ENCODE data around the gene INTS7.

- TF ChIP-seq, protein P1, sequence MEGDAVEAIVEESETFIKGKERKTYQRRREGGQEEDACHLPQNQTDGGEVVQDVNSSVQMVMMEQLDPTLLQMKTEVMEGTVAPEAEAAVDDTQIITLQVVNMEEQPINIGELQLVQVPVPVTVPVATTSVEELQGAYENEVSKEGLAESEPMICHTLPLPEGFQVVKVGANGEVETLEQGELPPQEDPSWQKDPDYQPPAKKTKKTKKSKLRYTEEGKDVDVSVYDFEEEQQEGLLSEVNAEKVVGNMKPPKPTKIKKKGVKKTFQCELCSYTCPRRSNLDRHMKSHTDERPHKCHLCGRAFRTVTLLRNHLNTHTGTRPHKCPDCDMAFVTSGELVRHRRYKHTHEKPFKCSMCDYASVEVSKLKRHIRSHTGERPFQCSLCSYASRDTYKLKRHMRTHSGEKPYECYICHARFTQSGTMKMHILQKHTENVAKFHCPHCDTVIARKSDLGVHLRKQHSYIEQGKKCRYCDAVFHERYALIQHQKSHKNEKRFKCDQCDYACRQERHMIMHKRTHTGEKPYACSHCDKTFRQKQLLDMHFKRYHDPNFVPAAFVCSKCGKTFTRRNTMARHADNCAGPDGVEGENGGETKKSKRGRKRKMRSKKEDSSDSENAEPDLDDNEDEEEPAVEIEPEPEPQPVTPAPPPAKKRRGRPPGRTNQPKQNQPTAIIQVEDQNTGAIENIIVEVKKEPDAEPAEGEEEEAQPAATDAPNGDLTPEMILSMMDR (IDR thresholded peaks at IDR 0.05): no peak
- no peak for TF ChIP-seq POLR2A (IDR thresholded peaks at IDR 0.05)
These were observed 2.5 kb upstream of the INTS7 start for GRCh38 chr1:212037900-212038299.

Data from adrenal gland (tissue), 5 donors.